ENCODE measurements around the gene AQP12A. TPM values are rescaled to one million over a fixed set of nuclear protein-coding genes. Genes with fewer than 3 reads are reported as not detected.

Gene AQP12A
- total RNA-seq, 1 experiment from 2014 or later = not detected

- BruUV-seq (replicated peaks) = no TSS peak
- Histone ChIP-seq H3K27ac (ENCODE audit: low read depth, low read length) (no peak overlapping the region), H4K20me1 (ENCODE audit: insufficient read depth) (no peaks in the 10 kb centered on the region), H3K9ac (ENCODE audit: low read length) (no peak overlapping the region), H3K79me2 (ENCODE audit: insufficient read depth, low read length) (no peaks in the 10 kb centered on the region), H3K27me3 (ENCODE audit: insufficient read depth, low read length) (0 out of 2 replicates have a peak, but pooled peaks cover 5% of the 10 kb centered on the region), H3K4me1 (ENCODE audit: control insufficient read depth in 1 of 2, insufficient read depth in 2 of 2, low read length in 2 of 2) (no peaks in the 10 kb centered on the region), H3K9me2 (ENCODE audit: insufficient read depth) (no peaks in the 10 kb centered on the region), H2AFZ (ENCODE audit: low read depth, low read length, poor library complexity, severe bottlenecking) (no peak overlapping the region), H3K9me3 (ENCODE audit: control insufficient read depth in 1 of 2, insufficient read depth in 1 of 2, low read depth in 1 of 2, low read length in 2 of 2) (no peaks in the 10 kb centered on the region), H3K36me3 (ENCODE audit: control insufficient read depth in 1 of 2, insufficient read depth in 2 of 2, low read length in 2 of 2) (no peaks in the 10 kb centered on the region), H3K4me3 (replicated peaks in 1 of 2; ENCODE audit: low read depth in 1 of 2, low read length in 2 of 2) (no peak overlapping the region), H3K4me2 (ENCODE audit: low read length) (no peak overlapping the region)
- RAD21 ChIA-PET (ENCODE audit: low non-redundant PET in 1 of 2, low total read pairs in 2 of 2, uncharacterized antibody in 2 of 2, unreplicated experiment in 2 of 2) = no interaction called here
- POLR2A ChIA-PET = no interaction called here
- CTCF ChIA-PET = no interaction called here
- TF ChIP-seq ZFX (IDR thresholded peaks at IDR 0.05) = no peak
- TF ChIP-seq ZNF274 (IDR thresholded peaks at IDR 0.05; ENCODE audit: low read depth, low read length) = no peak
- TF ChIP-seq CBX3 (IDR thresholded peaks at IDR 0.05; ENCODE audit: low read depth) = no peak
- no peak for TF ChIP-seq TCF7L2 (IDR thresholded peaks at IDR 0.05; ENCODE audit: borderline replicate concordance, extremely low read depth, insufficient read depth, insufficient read length)
- no peak for TF ChIP-seq ZBTB33 (IDR thresholded peaks at IDR 0.05; ENCODE audit: extremely low read depth, insufficient replicate concordance, low read length)
- TF ChIP-seq POLR2AphosphoS5 (IDR thresholded peaks at IDR 0.05; ENCODE audit: low read depth, low read length) = no peak
- TF ChIP-seq EGR1 (IDR thresholded peaks at IDR 0.05; ENCODE audit: low read depth) = no peak
- no peak for TF ChIP-seq RAD21 (IDR thresholded peaks at IDR 0.05; ENCODE audit: low read depth)
- no peak for TF ChIP-seq ATF3 (IDR thresholded peaks at IDR 0.05)
- TF ChIP-seq SRF (IDR thresholded peaks at IDR 0.05; ENCODE audit: low read depth) = no peak
- TF ChIP-seq CEBPB (IDR thresholded peaks at IDR 0.05; ENCODE audit: low read depth) = no peak
- TF ChIP-seq REST (IDR thresholded peaks at IDR 0.05; ENCODE audit: low read depth) = no peak
- TF ChIP-seq POLR2A (IDR thresholded peaks at IDR 0.05; ENCODE audit: borderline replicate concordance, extremely low read depth, insufficient read depth, insufficient read length) = no peak
- no peak for TF ChIP-seq SIN3A (IDR thresholded peaks at IDR 0.05; ENCODE audit: low read depth)
- no peak for TF ChIP-seq EZH2 (IDR thresholded peaks at IDR 0.05)
- intact Hi-C loops (cut with micrococcal nuclease) = no loop called here
- DNase-seq (ENCODE audit: low read depth, low spot score) = no peak
- ATAC-seq = no peak
Measured at GRCh38 chr2:240643811-240644150, 47.9 kb upstream of the AQP12A start.

Measured in HCT116 (cell line).